Measurements from ENCODE around the gene GSG1L.
"Not testable (repeated sequence)": the region's sequence is repeated elsewhere in the genome, so short reads cannot be mapped to it uniquely, and the experiment has no call there.

The GSG1L gene

GRCh38 chr16:27950206-27950887, 113.2 kb downstream of the GSG1L start:
- no peak for DNase-seq (ENCODE audit: low read depth in 2 of 2)

GRCh38 chr16:27947696-27948095, 115.8 kb downstream of the GSG1L start:
- DNase-seq (ENCODE audit: low read depth in 2 of 2) = no peak

- no peak for DNase-seq (ENCODE audit: low read depth in 2 of 2)
These were observed 118.1 kb downstream of the GSG1L start for GRCh38 chr16:27945233-27945973.

- DNase-seq (ENCODE audit: low read depth in 2 of 2) = no peak
These were observed 119.7 kb downstream of the GSG1L start for GRCh38 chr16:27943766-27944165.

DNA sequence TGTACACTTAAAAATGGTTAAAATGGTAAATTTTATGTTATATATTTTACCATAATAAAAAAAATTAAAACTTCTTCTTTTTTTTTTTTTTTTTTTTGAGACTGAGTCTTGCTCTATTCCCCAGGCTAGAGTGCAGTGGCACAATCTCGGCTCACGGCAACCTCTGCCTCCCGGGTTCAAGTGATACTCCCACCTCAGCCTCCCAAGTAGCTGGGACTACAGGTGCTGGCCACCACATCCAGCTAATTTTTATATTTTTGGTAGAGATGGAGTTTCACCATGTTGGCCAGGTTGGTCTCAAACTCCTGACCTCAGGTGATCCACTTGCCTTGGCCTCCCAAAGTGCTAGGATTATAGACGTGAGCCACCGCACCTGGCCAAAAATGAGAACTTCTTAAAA, 121.4 kb downstream of the GSG1L start:
- not testable (repeated sequence) for DNase-seq (ENCODE audit: low read depth in 2 of 2)

- no peak for DNase-seq (ENCODE audit: low read depth in 2 of 2)
These were observed 128.4 kb downstream of the GSG1L start for GRCh38 chr16:27935076-27935475.

- DNase-seq (ENCODE audit: low read depth in 2 of 2) = no peak
These were observed 130.9 kb downstream of the GSG1L start for GRCh38 chr16:27932542-27933135.

DNA sequence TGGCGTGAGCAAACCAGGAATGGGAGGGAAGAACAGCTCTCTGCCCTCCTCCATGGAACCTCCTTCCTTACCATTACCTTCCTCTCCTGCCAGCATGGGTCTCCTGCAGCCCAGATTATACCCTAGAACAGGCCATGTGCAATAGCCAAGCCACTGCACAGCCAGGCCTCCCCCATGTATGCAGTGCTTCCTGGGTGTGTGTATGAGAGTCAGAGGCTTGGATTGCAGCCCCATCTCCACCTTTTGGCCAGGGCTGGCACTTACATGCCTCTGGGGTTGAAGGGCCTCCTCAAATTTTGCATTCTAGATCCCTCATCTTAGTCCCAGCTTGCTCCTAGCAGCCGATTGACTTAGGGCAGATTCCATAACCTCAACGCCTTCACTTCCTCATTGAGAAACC, 133.7 kb downstream of the GSG1L start:
- DNase-seq (ENCODE audit: low read depth in 2 of 2) = no peak

DNA sequence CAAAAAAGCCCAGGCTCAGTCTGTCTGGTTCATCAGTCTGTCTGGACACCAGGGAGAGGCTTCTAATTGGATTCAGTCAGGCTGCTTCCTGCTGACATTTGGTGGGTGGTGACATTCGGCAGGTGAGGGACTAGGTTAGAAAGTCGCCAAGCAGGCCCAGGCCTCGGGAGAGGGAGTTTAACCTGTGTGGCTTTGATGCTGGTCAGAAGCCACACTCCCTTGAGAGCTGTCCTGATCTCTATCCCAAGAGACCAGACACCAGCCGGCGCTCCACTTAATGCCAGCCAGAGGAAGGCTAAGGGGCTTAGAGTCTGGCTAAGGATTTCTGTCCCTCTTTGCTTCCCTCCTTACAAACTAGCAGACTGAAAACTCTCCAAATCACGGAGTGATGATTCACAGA, 135.0 kb downstream of the GSG1L start:
- no peak for DNase-seq (ENCODE audit: low read depth in 2 of 2)

GRCh38 chr16:27927266-27927901, 136.1 kb downstream of the GSG1L start:
- DNase-seq (ENCODE audit: low read depth in 2 of 2) = no peak

- DNase-seq (ENCODE audit: low read depth in 2 of 2) = no peak
These were observed 137.9 kb downstream of the GSG1L start for GRCh38 chr16:27925612-27926011.

DNA sequence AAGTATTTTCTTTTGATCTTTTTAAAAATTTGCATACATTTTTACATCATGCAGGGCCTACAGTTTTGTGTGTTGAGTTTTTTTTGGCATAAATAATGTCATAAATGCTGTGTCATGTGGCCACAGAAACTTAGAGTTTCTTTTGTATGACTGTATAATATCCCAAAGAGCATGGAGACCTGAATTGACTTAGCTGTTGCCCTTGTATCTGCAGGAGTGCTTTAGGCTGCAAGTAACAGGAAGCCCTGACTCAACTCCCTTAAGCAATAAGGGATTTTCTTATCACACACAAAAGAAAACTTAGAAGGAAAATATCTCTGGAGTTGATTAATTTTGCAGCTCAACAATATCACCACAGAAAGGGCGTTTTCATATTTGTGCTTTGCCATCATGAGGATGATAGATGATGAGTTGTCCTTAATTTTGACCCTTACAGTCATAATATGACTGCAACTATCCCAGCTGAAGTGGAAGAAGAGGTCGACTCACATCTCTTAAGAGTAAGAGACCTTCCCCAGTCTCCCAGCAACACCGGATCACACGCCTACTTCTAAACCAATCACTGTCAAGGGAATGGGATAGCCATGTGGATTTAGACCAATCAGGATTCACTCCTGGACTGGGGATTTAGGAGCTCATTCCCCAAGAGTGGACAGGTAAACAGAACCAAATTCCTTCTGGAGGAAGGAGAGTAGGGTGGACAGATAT, 138.9 kb downstream of the GSG1L start:
- DNase-seq (ENCODE audit: low read depth in 2 of 2) = no peak

- no peak for DNase-seq (ENCODE audit: low read depth in 2 of 2)
These were observed 139.8 kb downstream of the GSG1L start for GRCh38 chr16:27923751-27924150.

DNA sequence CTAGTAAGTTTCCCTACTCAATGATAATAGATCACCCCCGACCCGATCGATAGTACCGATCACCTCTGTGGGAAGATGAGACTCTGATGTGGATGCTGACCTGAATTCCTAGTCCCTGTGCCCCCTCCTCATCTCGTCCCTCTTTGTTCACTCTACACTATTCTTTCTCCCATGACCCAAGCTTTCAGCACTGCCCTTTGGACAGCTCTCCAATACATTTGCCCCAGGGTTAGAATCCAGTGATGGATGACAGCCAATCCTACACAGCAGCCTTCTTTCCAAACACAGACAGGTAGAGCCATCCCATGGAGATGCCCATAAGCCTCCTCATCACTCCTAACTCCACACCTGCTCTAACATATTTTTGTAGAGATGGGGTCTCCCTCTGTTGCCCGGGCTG, 141.1 kb downstream of the GSG1L start:
- DNase-seq (ENCODE audit: low read depth in 2 of 2) = no peak

DNA sequence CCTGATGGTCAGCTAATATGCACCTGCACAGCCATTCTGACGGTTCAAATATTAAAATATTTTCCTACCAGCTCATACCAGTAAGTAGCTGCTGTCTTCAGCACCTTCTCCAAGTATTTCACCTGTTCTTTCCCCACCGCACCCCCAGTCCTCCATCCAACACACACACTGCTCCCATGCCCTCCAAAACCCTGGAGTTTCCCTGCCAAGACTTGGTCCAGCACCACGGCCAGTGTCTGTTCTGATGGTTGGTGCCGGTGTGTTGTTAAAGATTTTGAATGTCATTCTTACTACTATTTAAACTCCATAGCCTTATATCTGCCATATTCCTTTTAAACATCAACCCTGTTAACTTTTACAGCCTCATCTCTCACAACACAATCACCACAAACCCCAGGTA, 142.4 kb downstream of the GSG1L start:
- DNase-seq (ENCODE audit: low read depth in 2 of 2) = no peak

DNA sequence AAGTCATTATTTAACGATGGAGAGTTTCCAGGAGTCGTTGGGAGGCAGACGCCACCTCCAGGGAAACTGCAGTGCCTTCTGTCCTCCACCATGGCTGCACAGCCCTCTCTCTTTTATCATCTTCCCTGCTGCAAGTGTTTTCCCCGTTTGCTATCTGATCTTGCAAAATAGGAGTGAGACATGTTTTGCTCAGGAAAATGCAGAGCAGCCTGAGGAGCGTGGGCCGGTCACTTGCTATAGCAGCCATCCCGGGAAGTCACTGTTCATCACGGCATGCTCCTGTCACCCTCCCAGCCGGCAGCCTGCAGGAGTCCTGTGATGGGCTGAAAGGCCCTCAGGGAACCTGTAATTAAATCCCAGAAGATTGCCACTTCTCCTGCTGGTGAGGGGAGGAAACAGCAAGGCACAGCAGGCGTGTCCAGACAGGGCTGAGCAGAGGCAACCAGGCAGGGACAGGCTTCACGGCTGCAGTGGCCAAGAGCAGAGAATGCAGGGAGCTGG, 143.1 kb downstream of the GSG1L start:
- DNase-seq (ENCODE audit: low read depth in 2 of 2) = no peak

GRCh38 chr16:27918755-27919154, 144.8 kb downstream of the GSG1L start:
- DNase-seq (ENCODE audit: low read depth in 2 of 2) = no peak

DNA sequence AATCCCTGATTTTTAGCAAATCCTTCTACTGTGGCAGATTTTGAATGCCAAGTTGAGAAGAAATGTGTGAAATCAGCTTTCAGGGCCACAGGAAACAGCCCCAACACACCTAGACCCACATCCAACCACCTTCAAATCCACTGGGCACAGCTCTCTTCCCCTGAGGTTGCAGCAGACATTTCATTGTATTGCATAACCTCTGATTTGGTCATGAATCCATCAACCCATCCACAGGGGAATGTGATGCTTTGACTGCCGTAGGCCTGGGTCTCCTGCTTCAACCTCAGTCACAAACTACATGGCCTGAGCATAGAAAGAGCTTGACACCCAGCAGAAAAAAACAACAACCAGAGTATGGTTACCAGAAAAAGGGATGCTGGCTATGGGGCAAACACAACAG, 145.6 kb downstream of the GSG1L start:
- no peak for DNase-seq (ENCODE audit: low read depth in 2 of 2)

GRCh38 chr16:27911486-27911885, 152.0 kb downstream of the GSG1L start:
- DNase-seq (ENCODE audit: low read depth in 2 of 2) = no peak

- DNase-seq (ENCODE audit: low read depth in 2 of 2) = no peak
These were observed 156.0 kb downstream of the GSG1L start for GRCh38 chr16:27907457-27907972.

GRCh38 chr16:27906883-27907282, 156.6 kb downstream of the GSG1L start:
- no peak for DNase-seq (ENCODE audit: low read depth in 2 of 2)

Measured in activated CD4-positive, alpha-beta T cell treated with anti-CD3 and anti-CD28 coated beads for 24 hours (primary cell).